Psoas muscle (tissue), 8 donors: ENCODE data around the gene MAN1A1. TPM values are rescaled to one million over a fixed set of nuclear protein-coding genes. Genes with fewer than 3 reads are reported as not detected.

Experiments used
- ATAC-seq, 4 donors: fragments of 200-7000 bp; cut with Tn5 transposase; one replicate each; pipeline ENCODE4 v1.9.1; 2020; ENCODE audit warnings: moderate library complexity in 3 of 4, mild to moderate bottlenecking in 2 of 4
- DNase-seq, 2 donors: peaks; one replicate each; pipeline ENCODE4 v3.0.0-alpha.2; 2020
- H3K27ac ChIP-seq: fragments of 200-600 bp; one replicate; pipeline ENCODE4 v1.8.0; 2022
- H3K27me3 ChIP-seq, 3 donors: fragments of 200-600 bp in 1 of 3; one replicate each; pipeline versions ENCODE4 v1.6.1 to v1.8.0; 2013 to 2022; ENCODE audit warnings: low read length in 2 of 3, mild to moderate bottlenecking in 2 of 3, moderate library complexity in 1 of 3; ENCODE audit not compliant: insufficient read depth in 3 of 3
- H3K36me3 ChIP-seq, 2 donors: fragments of 200-600 bp in 1 of 2; one replicate each; pipeline versions ENCODE4 v1.6.1 to v1.8.0; 2013 to 2022; ENCODE audit warnings: low read depth in 1 of 2, mild to moderate bottlenecking in 1 of 2, moderate library complexity in 1 of 2; ENCODE audit not compliant: insufficient read depth in 1 of 2
- H3K4me1 ChIP-seq: fragments of 200-600 bp; one replicate; pipeline ENCODE4 v1.8.0; 2022
- H3K4me3 ChIP-seq: fragments of 200-600 bp; one replicate; pipeline ENCODE4 v1.8.0; 2022; ENCODE audit warnings: mild to moderate bottlenecking
- H3K9me3 ChIP-seq: fragments of 200-600 bp; one replicate; pipeline ENCODE4 v1.8.0; 2022
- CTCF ChIP-seq: fragments of 200-600 bp; IDR thresholded peaks from one replicate; pipeline ENCODE4 v1.8.0; 2022; ENCODE audit warnings: antibody characterized with exemption
- WGBS, 3 donors: extraction: QIAGEN DNeasy Blood & Tissue Kit; methylation state at CpG; one replicate each; pipeline versions ENCODE4 v1.1.6 to v1.1.7; 2013; 5-methylcytosine and 5-hydroxymethylcytosine counted together
- intact Hi-C, 2 donors: fragments of 100-400 bp; cut with DNase I; formaldehyde crosslinking; loops; one replicate each; pipeline versions ENCODE4 v1.11.0 to v1.14.2; 2022
- polyA plus RNA-seq, 3 donors: library from polyadenylated mRNA; stranded (reverse); fragments of 200-250 nt; gene quantifications; one replicate each; pipeline ENCODE4 v1.2.3, GENCODE V29; 2013
- total RNA-seq, 4 donors: library from RNA; stranded (reverse); fragmentation: NEBNext Ultra II Directional in 2 of 4; extraction: Animal tissue kit (Norgen Biotek cat#: 25700) in 2 of 4; gene quantifications; one replicate each; pipeline versions ENCODE4 v1.2.1 to v1.2.4, GENCODE V29; 2021 to 2023
- donor health status: healthy with polysubstance abuse.
- donor health status: DM: no; HTN: no; CAD: no; lungs with moderate emphysema.
- donor health status: Bipolar disorder and iron deficiency.
- donor health status: healthy.
- donor health status: DM: yes; HTN: yes; CAD: no.
- donor health status: DM: no; HTN: no; CAD: no.
- donor health status: DM: no; HTN: no; CAD: no.
- donor health status: DM: yes; HTN: yes; CAD: no.

Gene MAN1A1
- total and polyA plus RNA-seq, 7 donors, result 3.7 to 14.6 (median 6.2) TPM

- 77 to 89% (median 81%) methylated on average over 3 of the region's 3 CpGs for WGBS, 3 donors
- Histone ChIP-seq H3K27me3 (no peaks in the 10 kb centered on the region), H3K9me3 (no peaks in the 10 kb centered on the region), H3K27ac (no peak overlapping the region), H3K4me3 (no peak overlapping the region), H3K36me3 (no peaks in the 10 kb centered on the region), H3K4me1 (no peaks in the 10 kb centered on the region)
- DNase-seq (no peak), ATAC-seq (no peak)
- no peak for TF ChIP-seq CTCF
- intact Hi-C loops, result no loop called here
Measured at GRCh38 chr6:119261944-119262284, 87.6 kb downstream of the MAN1A1 start.

GRCh38 chr6:119259027-119259426 is 90.5 kb downstream of the MAN1A1 start:
- no peaks in the 10 kb centered on the region for H3K9me3 ChIP-seq
- TF ChIP-seq CTCF, result no peak

GRCh38 chr6:119257726-119258125 is 91.8 kb downstream of the MAN1A1 start:
- Histone ChIP-seq H3K27ac (no peak overlapping the region), H3K27me3 (no peaks in the 10 kb centered on the region), H3K9me3 (no peaks in the 10 kb centered on the region), H3K4me1 (no peaks in the 10 kb centered on the region), H3K36me3 (no peaks in the 10 kb centered on the region), H3K4me3 (no peak overlapping the region)
- intact Hi-C loops, result no loop called here
- WGBS, 3 donors, result 79 to 88% (median 86%) methylated on average over 1 of the region's 1 CpG
- DNase-seq (no peak), ATAC-seq (no peak)
- TF ChIP-seq CTCF, result no peak

More at GRCh38 chr6:119259027-119259426, 90.5 kb downstream of the MAN1A1 start:
- DNase-seq (no peak), ATAC-seq (no peak)
- no peaks in the 10 kb centered on the region for H3K36me3 ChIP-seq
- H3K27ac ChIP-seq, result no peak overlapping the region
- H3K27me3 ChIP-seq, result no peaks in the 10 kb centered on the region
- no peaks in the 10 kb centered on the region for H3K4me1 ChIP-seq
- no peak overlapping the region for H3K4me3 ChIP-seq
- WGBS, 3 donors, result 81 to 93% (median 86%) methylated on average over 1 of the region's 1 CpG
- intact Hi-C loops, result no loop called here

- TF ChIP-seq CTCF, result no peak
- 69 to 96% (median 95%) methylated on average over 2 of the region's 2 CpGs for WGBS, 3 donors
- intact Hi-C loops, result no loop called here
Measured at GRCh38 chr6:119256978-119257462, 92.5 kb downstream of the MAN1A1 start.

GRCh38 chr6:119256392-119256791 is 93.2 kb downstream of the MAN1A1 start:
- intact Hi-C loops, result no loop called here
- H3K4me3 ChIP-seq, result no peak overlapping the region
- no peak overlapping the region for H3K27ac ChIP-seq
- ATAC-seq, result no peak
- no peaks in the 10 kb centered on the region for H3K4me1 ChIP-seq
- 79 to 88% (median 85%) methylated on average over 5 of the region's 5 CpGs for WGBS, 3 donors
- no peaks in the 10 kb centered on the region for H3K36me3 ChIP-seq
- DNase-seq, result no peak
- no peak for TF ChIP-seq CTCF
- no peaks in the 10 kb centered on the region for H3K27me3 ChIP-seq
- H3K9me3 ChIP-seq, result no peaks in the 10 kb centered on the region

More at GRCh38 chr6:119256978-119257462, 92.5 kb downstream of the MAN1A1 start:
- H3K36me3 ChIP-seq, result no peaks in the 10 kb centered on the region
- DNase-seq, result no peak
- H3K27me3 ChIP-seq, result no peaks in the 10 kb centered on the region
- H3K27ac ChIP-seq, result no peak overlapping the region
- H3K4me3 ChIP-seq, result no peak overlapping the region
- ATAC-seq, result no peak
- no peaks in the 10 kb centered on the region for H3K9me3 ChIP-seq
- H3K4me1 ChIP-seq, result no peaks in the 10 kb centered on the region
